CD14-positive monocyte (primary cell): Measurements from ENCODE around the gene SRD5A1. TPM values are rescaled to one million over a fixed set of nuclear protein-coding genes. Genes with fewer than 3 reads are reported as not detected.

Experiments
- DNase-seq, 3 donors: peaks; one replicate each; pipeline ENCODE4 v3.0.0-alpha.2; 2011 to 2022
- H2AFZ ChIP-seq: 2 replicates; pipeline ENCODE4 v1.6.0; 2012; ENCODE audit warnings: mild to moderate bottlenecking, low read depth, low read length, inconsistent platforms; ENCODE audit not compliant: insufficient read depth, poor library complexity, severe bottlenecking
- H3K27ac ChIP-seq, 2 donors: 1 replicate in 1 of 2; 2 replicates in 1 of 2; pipeline ENCODE4 v1.5.1; 2012 to 2013; ENCODE audit warnings: low read length in 2 of 2, control low read depth in 1 of 2, inconsistent platforms in 1 of 2, low read depth in 1 of 2, mild to moderate bottlenecking in 1 of 2
- H3K27me3 ChIP-seq, 2 donors: one replicate each; pipeline versions ENCODE4 v1.6.0 to v1.6.1; 2011 to 2013; ENCODE audit warnings: low read length in 2 of 2; ENCODE audit not compliant: control insufficient read depth in 2 of 2, insufficient read depth in 2 of 2
- H3K36me3 ChIP-seq, 2 donors: replicated peaks in 1 of 2; 1 replicate in 1 of 2; 2 replicates in 1 of 2; pipeline versions ENCODE4 v1.5.1 to v1.6.1; 2012 to 2013; ENCODE audit warnings: low read length in 2 of 2, control low read depth in 1 of 2, inconsistent platforms in 1 of 2, mild to moderate bottlenecking in 1 of 2; ENCODE audit not compliant: insufficient read depth in 2 of 2, control insufficient read depth in 1 of 2
- H3K4me1 ChIP-seq, 2 donors: 1 replicate in 1 of 2; 2 replicates in 1 of 2; pipeline versions ENCODE4 v1.5.1 to v1.6.1; 2012 to 2013; ENCODE audit warnings: low read length in 2 of 2, control low read depth in 1 of 2, inconsistent platforms in 1 of 2, mild to moderate bottlenecking in 1 of 2, moderate library complexity in 1 of 2; ENCODE audit not compliant: insufficient read depth in 2 of 2, control insufficient read depth in 1 of 2
- H3K4me2 ChIP-seq: replicated peaks from 2 replicates; pipeline ENCODE3; 2012; ENCODE audit warnings: low read length, moderate library complexity, mild to moderate bottlenecking; ENCODE audit not compliant: poor library complexity, severe bottlenecking; ENCODE audit errors: extremely low read depth
- H3K4me3 ChIP-seq, 3 experiments: fragments of 200-600 bp in 1 of 3; sonication (generic) in 1 of 3; replicated peaks in 1 of 3; 1 replicate in 2 of 3; 2 replicates in 1 of 3; pipeline ENCODE4 v1.5.1; 2011 to 2013; ENCODE audit warnings: low read length in 3 of 3, mild to moderate bottlenecking in 3 of 3, control low read depth in 2 of 3, low read depth in 2 of 3, inconsistent platforms in 1 of 3, moderate library complexity in 1 of 3
- H3K79me2 ChIP-seq: 2 replicates; pipeline ENCODE4 v1.6.0; 2012; ENCODE audit warnings: mild to moderate bottlenecking, control low read depth, inconsistent platforms, low read length, moderate library complexity; ENCODE audit not compliant: insufficient read depth
- H3K9ac ChIP-seq: 2 replicates; pipeline ENCODE4 v1.6.0; 2017; ENCODE audit warnings: low read length, mild to moderate bottlenecking; ENCODE audit not compliant: insufficient read depth, poor library complexity, severe bottlenecking
- H3K9me3 ChIP-seq, 2 donors: replicated peaks in 1 of 2; 1 replicate in 1 of 2; 2 replicates in 1 of 2; pipeline versions ENCODE4 v1.5.1 to v1.6.1; 2012 to 2013; ENCODE audit warnings: low read length in 2 of 2, control low read depth in 1 of 2; ENCODE audit not compliant: control insufficient read depth in 1 of 2, insufficient read depth in 1 of 2
- H4K20me1 ChIP-seq: 2 replicates; pipeline ENCODE4 v1.6.0; 2012; ENCODE audit warnings: mild to moderate bottlenecking, low read length, control low read depth, moderate library complexity; ENCODE audit not compliant: insufficient read depth
- H3K27ac Mint-ChIP-seq, 7 donors: one replicate each; pipeline ENCODE4 v1.8.0; 2020; ENCODE audit warnings: mild to moderate bottlenecking in 7 of 7, mixed read lengths in 7 of 7, moderate library complexity in 6 of 7, inconsistent platforms in 2 of 7
- H3K27me3 Mint-ChIP-seq, 3 donors: one replicate each; pipeline ENCODE4 v1.8.0; 2021 to 2022; ENCODE audit warnings: low read depth in 3 of 3, mild to moderate bottlenecking in 3 of 3, mixed read lengths in 3 of 3, moderate library complexity in 3 of 3, inconsistent platforms in 1 of 3
- H3K36me3 Mint-ChIP-seq, 2 donors: one replicate each; pipeline ENCODE4 v1.8.0; 2020; ENCODE audit warnings: mixed read lengths in 2 of 2, inconsistent platforms in 1 of 2, mild to moderate bottlenecking in 1 of 2
- H3K4me1 Mint-ChIP-seq: one replicate; pipeline ENCODE4 v1.8.0; 2020; ENCODE audit warnings: mild to moderate bottlenecking, mixed read lengths
- H3K4me3 Mint-ChIP-seq, 2 donors: one replicate each; pipeline ENCODE4 v1.8.0; 2020; ENCODE audit warnings: mild to moderate bottlenecking in 2 of 2, mixed read lengths in 2 of 2, moderate library complexity in 1 of 2
- H3K9me3 Mint-ChIP-seq, 7 donors: one replicate each; pipeline ENCODE4 v1.8.0; 2020 to 2022; ENCODE audit warnings: mixed read lengths in 7 of 7, mild to moderate bottlenecking in 6 of 7, moderate library complexity in 6 of 7, inconsistent platforms in 2 of 7
- CTCF ChIP-seq: fragments of 200-600 bp; IDR thresholded peaks from one replicate; pipeline ENCODE4 v1.8.0; 2022; ENCODE audit warnings: antibody characterized with exemption, mild to moderate bottlenecking
- WGBS: methylation state at CpG from one replicate; pipeline ENCODE4 v1.1.5; 2013; ENCODE audit warnings: missing lambda C conversion rate; ENCODE audit not compliant: insufficient coverage; 5-methylcytosine and 5-hydroxymethylcytosine counted together
- intact Hi-C, 2 donors: fragments of 100-400 bp; cut with micrococcal nuclease; formaldehyde crosslinking; loops; one replicate each; pipeline versions ENCODE4 v1.15.0 to v1.15.1; 2023
- polyA plus RNA-seq, 3 donors: library from polyadenylated mRNA; depleted of rRNA in 1 of 3; unstranded in 2 of 3; stranded (reverse) in 1 of 3; fragments of 300-500 nt in 2 of 3; fragments of >200 nt in 1 of 3; fragmentation: Illumina TruSeq in 2 of 3; gene quantifications; 1 replicate in 2 of 3; 2 replicates in 1 of 3; pipeline ENCODE4 v1.2.3, GENCODE V29; 2012 to 2021

The SRD5A1 gene
- polyA plus RNA-seq, 3 donors: 21.2 to 34.7 (median 26.0) TPM

GRCh38 chr5:6710070-6710469 is 76.8 kb downstream of the SRD5A1 start:
- no peak for TF ChIP-seq CTCF
- 98% methylated on average over 4 of the region's 5 CpGs for WGBS
- peaks cover 18 to 25% of the 10 kb centered on the region in 2 donors for H3K4me1 ChIP-seq

GRCh38 chr5:6710551-6711318 is 77.5 kb downstream of the SRD5A1 start:
- no peak for TF ChIP-seq CTCF
- H4K20me1 ChIP-seq: peaks cover 11% of the 10 kb centered on the region
- Mint-ChIP-seq H3K9me3 (peaks cover 0 to 6% (median 0%) of the 10 kb centered on the region in 7 donors), H3K27ac (peak overlapping the region in 1 of 7 donors; percentile 86), H3K4me3 (peak overlapping the region in 1 of 2 donors; percentile 13), H3K27me3 (peaks cover 3 to 12% (median 11%) of the 10 kb centered on the region in 3 donors), H3K36me3 (no peaks in the 10 kb centered on the region), H3K4me1 (peaks cover 31% of the 10 kb centered on the region)
- no peaks in the 10 kb centered on the region for H3K27me3 ChIP-seq
- no peak overlapping the region for H3K4me2 ChIP-seq
- H3K79me2 ChIP-seq: peaks cover 13% of the 10 kb centered on the region
- no peak for DNase-seq
- WGBS: 88% methylated on average over 13 of the region's 13 CpGs
- H3K9me3 ChIP-seq: no peaks in the 10 kb centered on the region
- no peak overlapping the region for H2AFZ ChIP-seq
- H3K27ac ChIP-seq: no peak overlapping the region
- H3K4me3 ChIP-seq: no peak overlapping the region
- peaks cover 21 to 25% of the 10 kb centered on the region in 2 donors for H3K4me1 ChIP-seq
- no peaks in the 10 kb centered on the region for H3K36me3 ChIP-seq
- H3K9ac ChIP-seq: no peak overlapping the region
- intact Hi-C loops: loop anchor here in 1 of 2 donors (5.0 kb wide), 1 partner anchor 1288 kb away; the partner anchor contains the start of gene ICE1

More at GRCh38 chr5:6710070-6710469, 76.8 kb downstream of the SRD5A1 start:
- no peak overlapping the region for H3K27ac ChIP-seq
- peaks cover 3 to 15% (median 11%) of the 10 kb centered on the region in 3 donors for H3K27me3 Mint-ChIP-seq
- H3K27ac Mint-ChIP-seq: no peak overlapping the region
- H3K4me3 Mint-ChIP-seq: no peak overlapping the region
- peaks cover 31% of the 10 kb centered on the region for H3K4me1 Mint-ChIP-seq
- H4K20me1 ChIP-seq: peaks cover 4% of the 10 kb centered on the region
- H3K36me3 ChIP-seq: no peaks in the 10 kb centered on the region
- no peak overlapping the region for H3K4me3 ChIP-seq
- no peaks in the 10 kb centered on the region for H3K36me3 Mint-ChIP-seq
- no peaks in the 10 kb centered on the region for H3K9me3 ChIP-seq
- H3K4me2 ChIP-seq: no peak overlapping the region
- H3K79me2 ChIP-seq: peaks cover 6% of the 10 kb centered on the region
- no peaks in the 10 kb centered on the region for H3K27me3 ChIP-seq
- DNase-seq: no peak
- H3K9me3 Mint-ChIP-seq: peaks cover 0 to 6% (median 0%) of the 10 kb centered on the region in 7 donors
- no peak overlapping the region for H3K9ac ChIP-seq
- intact Hi-C loops: loop anchor here in 1 of 2 donors (5.0 kb wide), 1 partner anchor 1288 kb away; the partner anchor contains the start of gene ICE1
- H2AFZ ChIP-seq: no peak overlapping the region
